ENCODE results near the gene SLC35E3.

SLC35E3 gene

DNA sequence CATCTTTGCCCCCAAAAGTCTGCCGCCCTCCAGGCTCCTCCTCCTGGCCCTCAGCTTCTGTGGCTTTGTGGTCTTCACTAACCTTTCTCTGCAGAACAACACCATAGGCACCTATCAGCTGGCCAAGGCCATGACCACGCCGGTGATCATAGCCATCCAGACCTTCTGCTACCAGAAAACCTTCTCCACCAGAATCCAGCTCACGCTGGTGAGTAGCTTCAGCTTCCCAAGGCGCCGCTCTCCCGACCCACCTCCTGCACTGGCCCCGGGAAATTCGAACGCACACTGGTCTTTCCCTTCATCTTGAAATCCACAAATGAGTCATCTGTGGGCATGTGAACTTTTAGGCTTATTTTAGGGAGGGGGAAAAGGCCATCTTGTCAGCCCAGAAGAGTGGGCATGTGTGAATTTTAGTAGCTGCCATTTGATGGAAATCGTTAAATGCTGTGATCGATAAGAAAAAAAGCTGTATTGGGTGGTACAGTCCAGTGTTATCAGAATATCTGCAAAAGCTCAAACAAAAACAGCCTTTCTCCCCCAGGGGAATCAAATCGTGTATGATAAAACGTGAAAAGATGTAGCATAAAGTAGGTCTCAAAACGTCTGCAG lies 700 bp downstream of the SLC35E3 start:
- H3K27ac ChIP-seq = peak overlapping the region; percentile 76
- TF ChIP-seq, protein P1, sequence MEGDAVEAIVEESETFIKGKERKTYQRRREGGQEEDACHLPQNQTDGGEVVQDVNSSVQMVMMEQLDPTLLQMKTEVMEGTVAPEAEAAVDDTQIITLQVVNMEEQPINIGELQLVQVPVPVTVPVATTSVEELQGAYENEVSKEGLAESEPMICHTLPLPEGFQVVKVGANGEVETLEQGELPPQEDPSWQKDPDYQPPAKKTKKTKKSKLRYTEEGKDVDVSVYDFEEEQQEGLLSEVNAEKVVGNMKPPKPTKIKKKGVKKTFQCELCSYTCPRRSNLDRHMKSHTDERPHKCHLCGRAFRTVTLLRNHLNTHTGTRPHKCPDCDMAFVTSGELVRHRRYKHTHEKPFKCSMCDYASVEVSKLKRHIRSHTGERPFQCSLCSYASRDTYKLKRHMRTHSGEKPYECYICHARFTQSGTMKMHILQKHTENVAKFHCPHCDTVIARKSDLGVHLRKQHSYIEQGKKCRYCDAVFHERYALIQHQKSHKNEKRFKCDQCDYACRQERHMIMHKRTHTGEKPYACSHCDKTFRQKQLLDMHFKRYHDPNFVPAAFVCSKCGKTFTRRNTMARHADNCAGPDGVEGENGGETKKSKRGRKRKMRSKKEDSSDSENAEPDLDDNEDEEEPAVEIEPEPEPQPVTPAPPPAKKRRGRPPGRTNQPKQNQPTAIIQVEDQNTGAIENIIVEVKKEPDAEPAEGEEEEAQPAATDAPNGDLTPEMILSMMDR (conservative IDR thresholded peaks at IDR 0.05) = no peak
- TF ChIP-seq ZFX (IDR thresholded peaks at IDR 0.05) = no peak

DNA sequence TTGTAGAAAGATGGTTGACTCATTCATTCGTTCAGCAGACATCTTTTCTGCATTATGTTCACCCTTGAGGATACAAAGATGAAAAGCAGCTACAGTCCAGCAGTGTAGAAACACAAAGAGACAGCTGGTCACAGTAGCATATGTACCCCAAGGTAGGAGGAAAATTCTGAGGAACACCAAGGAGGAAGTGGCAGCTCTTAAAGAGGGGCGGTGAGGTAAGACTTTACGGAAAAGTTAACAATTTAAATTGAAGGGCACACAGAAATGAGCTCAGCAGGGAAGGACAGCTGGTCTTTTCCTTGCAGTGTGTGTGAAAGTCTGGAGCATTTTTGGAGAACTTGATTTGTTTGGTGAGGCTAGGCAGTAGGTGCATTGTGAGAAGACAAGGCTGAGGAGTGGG lies 3.5 kb downstream of the SLC35E3 start:
- TF ChIP-seq, protein P1 (conservative IDR thresholded peaks at IDR 0.05) = no peak
- no peak for TF ChIP-seq ZFX (IDR thresholded peaks at IDR 0.05)
- H3K27ac ChIP-seq = no peak overlapping the region

DNA sequence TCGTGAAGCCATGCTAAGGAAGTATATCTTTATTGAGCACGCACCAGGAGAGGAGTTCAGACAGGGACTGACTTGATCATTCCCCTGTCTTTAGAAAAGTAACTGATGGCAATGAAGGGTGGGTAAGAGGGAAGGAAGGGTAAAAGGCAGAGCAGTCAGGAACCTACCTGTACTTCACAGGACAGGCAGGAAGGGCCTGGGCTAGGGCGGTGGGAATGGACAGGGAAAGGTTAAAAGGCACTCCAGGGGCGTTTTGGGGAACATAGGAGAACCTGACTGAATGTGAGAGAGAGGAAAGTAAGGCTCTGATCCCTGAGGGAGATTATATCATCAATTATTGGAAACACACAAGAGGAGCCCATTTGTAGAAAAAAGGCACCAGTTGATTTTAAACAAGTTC lies 3.9 kb downstream of the SLC35E3 start:
- TF ChIP-seq, protein P1 (conservative IDR thresholded peaks at IDR 0.05) = no peak
- no peak for TF ChIP-seq ZFX (IDR thresholded peaks at IDR 0.05)
- H3K27ac ChIP-seq = no peak overlapping the region

DNA sequence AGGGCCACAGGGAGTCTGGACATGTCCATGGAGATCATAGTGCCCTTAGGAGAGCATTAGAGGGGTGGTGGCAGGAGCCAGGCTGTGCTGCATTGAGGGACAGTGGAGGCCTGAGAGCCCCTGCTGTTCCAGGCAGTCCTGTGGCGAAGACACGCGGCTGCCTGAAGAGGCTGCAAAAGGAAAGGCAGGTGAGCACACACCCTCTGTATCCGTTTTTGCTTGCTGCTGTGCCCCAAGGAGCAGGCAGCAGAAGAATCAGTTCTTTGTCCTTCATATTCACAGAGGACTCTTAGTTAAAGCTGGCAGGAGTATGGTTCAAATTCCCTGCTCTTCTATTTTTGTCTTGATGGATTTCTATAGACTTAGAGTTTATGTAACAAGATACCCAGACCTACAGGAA lies 4.5 kb downstream of the SLC35E3 start:
- no peak overlapping the region for H3K27ac ChIP-seq
- TF ChIP-seq ZFX (IDR thresholded peaks at IDR 0.05) = no peak
- TF ChIP-seq, protein P1 (conservative IDR thresholded peaks at IDR 0.05) = no peak

DNA sequence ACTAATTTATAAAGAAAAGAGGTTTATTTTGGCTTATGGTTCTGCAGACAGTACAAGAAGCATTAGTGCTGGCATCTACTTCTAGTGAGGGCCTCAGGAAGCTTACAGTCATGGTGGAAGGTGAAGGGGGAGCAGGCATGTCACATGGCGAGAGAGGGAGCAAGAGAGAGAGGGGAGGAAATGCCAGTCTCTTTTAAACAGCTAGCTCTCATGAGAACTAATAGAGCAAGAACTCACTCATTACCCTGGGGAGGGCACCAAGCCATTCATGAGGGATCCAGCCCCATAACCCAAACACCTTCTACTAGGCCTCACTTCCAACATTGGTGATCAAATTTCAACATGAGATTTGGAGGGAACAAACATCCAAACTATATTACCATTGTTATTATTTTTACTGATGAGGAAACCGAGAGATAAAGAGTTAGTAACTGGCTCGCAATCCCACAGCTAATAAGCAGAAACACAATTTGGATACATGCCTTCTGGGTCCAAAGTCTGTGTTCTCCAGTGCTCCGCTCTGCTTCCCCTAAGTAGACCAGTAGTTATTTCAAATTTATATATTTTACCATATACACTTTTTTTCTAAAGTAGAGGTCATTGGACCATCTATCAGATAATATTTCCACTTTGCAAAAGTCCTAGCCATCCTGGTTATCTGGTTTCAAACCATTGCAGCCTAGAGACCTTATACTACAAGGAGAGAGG lies 9.7 kb downstream of the SLC35E3 start:
- no peak overlapping the region for H3K27ac ChIP-seq
- TF ChIP-seq ZFX (IDR thresholded peaks at IDR 0.05) = no peak
- TF ChIP-seq, protein P1 (conservative IDR thresholded peaks at IDR 0.05) = no peak

DNA sequence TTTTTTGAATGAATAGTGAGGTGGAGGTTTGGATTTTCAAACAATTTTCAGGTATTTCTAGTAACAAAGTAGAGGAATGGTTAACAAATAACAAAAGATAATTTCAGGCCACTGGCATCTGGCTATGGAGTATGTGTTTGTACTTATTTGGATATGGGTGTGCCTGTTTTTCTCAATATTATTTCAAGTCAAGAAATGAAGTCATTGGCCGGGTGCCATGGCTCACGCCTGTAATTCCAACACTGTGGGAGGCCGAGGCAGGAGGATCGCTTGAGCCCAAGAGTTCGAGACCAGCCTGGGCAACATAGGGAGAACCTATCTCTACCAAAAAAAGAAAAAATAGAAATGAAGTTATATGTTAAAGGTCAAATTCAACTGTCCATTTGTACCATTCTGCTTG lies 13.9 kb downstream of the SLC35E3 start:
- TF ChIP-seq, protein P1 (conservative IDR thresholded peaks at IDR 0.05) = no peak
- no peak for TF ChIP-seq ZFX (IDR thresholded peaks at IDR 0.05)
- H3K27ac ChIP-seq = no peak overlapping the region

DNA sequence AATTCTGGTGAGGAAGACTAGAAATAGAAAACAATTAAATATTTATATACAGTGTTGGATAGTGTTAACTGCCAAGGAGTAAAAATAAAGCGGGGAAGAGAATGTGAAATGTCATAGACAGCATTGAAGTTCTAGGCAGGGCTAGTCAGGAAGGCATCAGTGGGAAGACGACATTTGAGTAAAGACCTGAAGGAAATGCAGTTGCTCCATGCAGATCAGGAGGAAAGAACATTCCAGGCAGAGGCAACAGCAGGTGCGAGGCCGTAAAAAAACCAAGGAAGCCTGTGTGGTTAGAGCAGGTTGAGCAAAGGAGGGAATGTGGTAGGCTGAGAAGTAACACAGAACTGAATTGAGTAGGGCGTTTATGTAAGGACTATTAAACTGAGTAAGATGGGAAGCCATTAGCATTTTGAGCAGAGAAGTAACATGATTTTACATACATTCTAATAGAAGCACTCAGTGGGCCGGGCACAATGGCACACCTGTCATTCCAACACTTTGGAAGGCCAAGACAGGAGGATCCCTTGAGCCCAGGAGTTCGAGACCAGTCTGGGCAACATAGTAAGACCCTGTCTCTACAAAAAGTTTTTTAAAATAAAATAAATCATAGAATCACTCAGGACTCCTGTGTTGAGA lies 14.9 kb downstream of the SLC35E3 start:
- TF ChIP-seq ZFX (IDR thresholded peaks at IDR 0.05) = no peak
- TF ChIP-seq, protein P1 (conservative IDR thresholded peaks at IDR 0.05) = no peak
- no peak overlapping the region for H3K27ac ChIP-seq
